Panc1 (cell line): ENCODE results near the gene TEX30.

Experiments
- CTCF ChIP-seq: fragments of 450-650 bp; IDR thresholded peaks from 2 replicates; pipeline ENCODE4 v1.5.1; 2017; ENCODE audit warnings: mild to moderate bottlenecking
- POLR2AphosphoS5 ChIP-seq: IDR thresholded peaks from 2 replicates; pipeline ENCODE4 v1.6.1; 2012; ENCODE audit warnings: mild to moderate bottlenecking, low read depth, low read length, moderate library complexity

- TF ChIP-seq POLR2AphosphoS5 (no peak), CTCF (no peak)
Measured at GRCh38 chr13:102793611-102794355, 20.2 kb upstream of the TEX30 start.
